ENCODE measurements around the gene MRPL28.
A peak's percentile ranks its signal among the peaks of the same experiment; 100 is the strongest.
"Not testable (repeated sequence)": the region's sequence is repeated elsewhere in the genome, so short reads cannot be mapped to it uniquely, and the experiment has no call there.

MRPL28 gene

DNA sequence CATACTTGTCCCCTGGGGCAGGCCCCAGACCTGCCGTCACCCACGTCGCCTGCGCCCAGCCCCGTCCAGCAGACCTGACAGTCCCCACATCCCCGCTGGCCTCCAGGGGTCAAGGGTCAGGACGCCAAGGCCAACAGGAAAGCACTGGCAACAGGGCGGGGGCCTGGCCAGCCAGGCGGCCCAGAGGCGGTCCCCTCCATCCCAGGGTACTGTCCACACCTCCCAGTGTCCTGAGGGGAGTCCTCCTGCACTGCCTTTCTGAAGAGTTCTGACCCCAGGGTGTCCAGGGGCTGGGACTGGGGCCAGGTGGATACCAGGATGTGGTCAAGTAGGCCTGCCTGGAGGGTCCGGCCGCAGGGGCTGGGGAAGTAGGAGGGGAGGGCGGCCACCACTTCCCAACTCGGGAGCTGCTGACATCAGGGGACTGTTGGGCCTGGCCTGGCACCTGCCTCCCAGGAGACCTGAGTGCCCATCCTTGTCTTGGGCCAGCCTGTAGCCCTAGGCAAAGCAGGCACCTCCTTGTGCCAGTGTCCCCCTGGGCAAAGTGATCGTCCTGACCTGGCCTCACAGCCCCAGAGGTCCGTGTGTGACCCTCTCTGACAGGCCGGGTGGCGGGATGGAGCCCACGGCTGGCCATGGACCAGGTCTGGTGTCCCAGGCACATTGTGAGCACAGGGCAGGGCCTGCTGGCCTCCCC, 11.1 kb downstream of the MRPL28 start:
- DNase-seq = no peak

DNA sequence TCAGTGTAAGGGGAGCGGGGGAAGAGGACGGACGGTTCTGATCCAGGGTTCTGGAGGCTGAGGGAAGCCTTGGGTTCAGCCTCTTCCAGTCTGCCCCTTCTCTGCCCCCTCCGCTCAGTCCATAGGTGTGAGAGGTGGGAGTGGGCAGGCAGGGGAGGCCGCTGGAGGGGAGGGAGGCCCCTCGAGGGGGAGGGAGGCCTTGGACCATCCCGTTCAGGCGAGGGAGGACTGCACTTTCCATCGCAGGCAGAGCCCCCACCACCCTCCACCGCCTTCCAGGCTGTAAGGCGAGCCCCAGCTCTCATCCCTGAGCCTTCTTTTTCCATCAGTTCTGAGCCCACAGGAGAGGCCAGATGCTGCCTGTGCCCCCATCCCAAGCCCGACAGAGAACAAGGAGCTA, 13.6 kb downstream of the MRPL28 start:
- no peak for DNase-seq

GRCh38 chr16:354971-355461, 15.3 kb downstream of the MRPL28 start:
- DNase-seq = no peak

GRCh38 chr16:354291-354881, 16.0 kb downstream of the MRPL28 start:
- no peak for DNase-seq

DNA sequence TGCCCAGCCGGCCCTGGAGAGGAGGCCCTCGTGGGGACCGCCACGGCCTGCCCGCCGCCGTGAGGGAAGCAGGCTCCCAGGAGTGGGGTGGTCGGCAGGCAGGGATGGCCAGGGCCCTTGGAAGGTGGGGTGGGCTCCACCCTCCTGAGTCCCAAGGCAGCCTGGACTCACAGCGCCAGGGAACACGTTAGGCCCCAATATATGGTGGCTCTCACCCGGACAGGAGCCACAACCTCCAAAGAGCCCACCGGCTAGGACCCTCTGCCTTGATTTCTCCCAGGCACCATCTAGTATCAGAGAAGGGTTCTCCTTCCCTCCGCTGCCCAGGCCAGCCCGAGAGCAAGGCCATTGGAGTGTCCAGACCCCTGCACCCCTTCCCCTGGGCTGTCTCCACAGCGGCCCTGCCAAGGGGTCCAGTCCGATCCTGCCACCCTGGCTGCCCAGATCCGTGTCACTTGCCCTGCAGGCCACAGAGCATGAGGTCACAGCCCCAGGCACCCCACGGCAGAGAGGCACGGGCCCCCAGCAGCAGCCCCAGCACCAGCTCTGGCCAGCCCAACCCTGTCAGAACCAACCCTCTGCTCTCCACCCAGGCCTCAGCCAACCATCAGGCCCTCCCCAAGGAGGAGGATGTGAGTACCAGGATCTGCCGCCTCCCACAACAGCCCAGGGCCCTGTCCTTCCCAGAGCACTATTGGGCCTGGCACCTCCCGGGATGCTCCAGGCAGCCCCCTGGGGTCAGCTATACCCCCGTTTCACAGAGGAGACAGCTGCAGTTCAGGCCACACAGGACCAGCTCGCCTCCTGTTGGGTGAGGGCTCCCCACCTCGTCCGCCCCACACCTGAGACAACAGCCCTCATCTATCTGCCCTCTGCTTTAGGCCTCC, 16.7 kb downstream of the MRPL28 start:
- no peak for DNase-seq

DNA sequence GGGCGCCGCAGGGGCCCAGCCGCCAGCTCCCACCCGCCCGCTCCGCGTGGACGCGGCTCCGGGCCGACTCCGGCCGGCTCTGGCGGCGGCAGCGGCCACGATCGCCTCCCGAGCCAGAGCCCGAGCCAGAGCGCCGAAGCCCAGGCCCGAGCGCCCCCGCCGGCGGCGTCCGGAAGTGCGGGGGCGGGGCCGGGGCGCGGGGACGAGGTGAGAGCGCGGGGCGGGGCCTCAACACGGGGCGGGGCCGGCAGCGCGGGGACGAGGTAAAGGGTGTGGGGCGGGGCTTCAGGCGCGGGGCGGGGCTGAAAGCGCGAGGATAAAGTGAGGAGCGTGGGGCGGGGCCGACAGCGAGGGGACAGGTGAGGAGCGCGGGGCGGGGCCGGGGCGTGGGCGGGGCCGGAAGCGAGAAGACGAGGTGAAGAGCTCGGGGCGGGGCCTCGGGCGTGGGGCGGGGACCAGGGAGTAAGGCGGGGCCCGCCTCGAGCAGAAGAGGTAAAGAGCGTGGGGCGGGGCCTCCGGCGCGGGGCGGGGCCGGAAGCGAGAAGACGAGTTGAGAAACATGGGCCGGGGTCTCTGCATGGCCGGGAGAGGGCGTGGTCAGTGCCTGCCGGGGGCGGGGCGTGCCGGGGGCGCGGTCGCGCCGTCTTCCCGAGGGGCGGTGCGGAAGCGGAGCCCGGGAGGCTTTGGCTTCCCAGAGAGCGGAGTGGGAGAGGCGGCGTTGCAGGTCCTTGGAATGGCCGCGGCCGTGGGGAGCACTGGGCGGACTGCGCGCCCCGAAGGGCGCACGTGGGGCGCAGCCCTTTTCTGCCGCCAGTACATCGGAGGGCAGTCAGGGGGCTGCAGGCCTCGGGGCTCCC, 17.6 kb downstream of the MRPL28 start, which contains the start of gene AXIN1:
TSS of gene AXIN1 (minus strand) at position 177 of the 857 bp plus-strand sequence. CDS start 5,698 bp downstream, outside the sequence.
- peak; percentile 96 for DNase-seq

GRCh38 chr16:351804-352520, 18.4 kb downstream of the MRPL28 start:
- peak; percentile 28 for DNase-seq

GRCh38 chr16:350203-350602, 20.1 kb downstream of the MRPL28 start:
- DNase-seq = no peak

DNA sequence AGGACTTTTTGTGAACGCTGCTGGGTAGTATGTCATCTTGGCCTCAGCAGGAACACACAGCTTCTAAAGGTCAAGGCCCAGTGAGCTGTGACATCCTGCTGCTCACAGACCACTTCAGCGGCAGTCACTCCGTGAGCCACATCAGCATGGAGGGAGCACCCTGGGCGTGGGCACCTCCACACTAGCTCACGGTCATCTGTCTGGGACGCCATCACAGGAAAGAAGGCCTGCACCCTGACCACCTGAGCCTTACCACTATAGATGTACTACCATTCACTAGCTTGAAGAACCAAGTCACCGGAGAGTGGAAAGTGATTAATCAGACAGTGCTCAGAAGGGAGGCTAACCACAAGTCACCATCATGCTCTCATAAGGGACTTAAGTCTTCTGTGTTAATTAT, 21.1 kb downstream of the MRPL28 start:
- DNase-seq = no peak

GRCh38 chr16:348495-348894, 21.8 kb downstream of the MRPL28 start:
- DNase-seq = not testable (repeated sequence)

- no peak for DNase-seq
Measured at GRCh38 chr16:347203-347602, 23.1 kb downstream of the MRPL28 start.

GRCh38 chr16:346587-346986, 23.8 kb downstream of the MRPL28 start:
- DNase-seq = peak; percentile 61

GRCh38 chr16:345772-346171, 24.6 kb downstream of the MRPL28 start:
- DNase-seq = no peak

- no peak for DNase-seq
Measured at GRCh38 chr16:342455-343213, 27.7 kb downstream of the MRPL28 start.

- DNase-seq = not testable (repeated sequence)
Measured at GRCh38 chr16:341974-342336, 28.4 kb downstream of the MRPL28 start.

DNA sequence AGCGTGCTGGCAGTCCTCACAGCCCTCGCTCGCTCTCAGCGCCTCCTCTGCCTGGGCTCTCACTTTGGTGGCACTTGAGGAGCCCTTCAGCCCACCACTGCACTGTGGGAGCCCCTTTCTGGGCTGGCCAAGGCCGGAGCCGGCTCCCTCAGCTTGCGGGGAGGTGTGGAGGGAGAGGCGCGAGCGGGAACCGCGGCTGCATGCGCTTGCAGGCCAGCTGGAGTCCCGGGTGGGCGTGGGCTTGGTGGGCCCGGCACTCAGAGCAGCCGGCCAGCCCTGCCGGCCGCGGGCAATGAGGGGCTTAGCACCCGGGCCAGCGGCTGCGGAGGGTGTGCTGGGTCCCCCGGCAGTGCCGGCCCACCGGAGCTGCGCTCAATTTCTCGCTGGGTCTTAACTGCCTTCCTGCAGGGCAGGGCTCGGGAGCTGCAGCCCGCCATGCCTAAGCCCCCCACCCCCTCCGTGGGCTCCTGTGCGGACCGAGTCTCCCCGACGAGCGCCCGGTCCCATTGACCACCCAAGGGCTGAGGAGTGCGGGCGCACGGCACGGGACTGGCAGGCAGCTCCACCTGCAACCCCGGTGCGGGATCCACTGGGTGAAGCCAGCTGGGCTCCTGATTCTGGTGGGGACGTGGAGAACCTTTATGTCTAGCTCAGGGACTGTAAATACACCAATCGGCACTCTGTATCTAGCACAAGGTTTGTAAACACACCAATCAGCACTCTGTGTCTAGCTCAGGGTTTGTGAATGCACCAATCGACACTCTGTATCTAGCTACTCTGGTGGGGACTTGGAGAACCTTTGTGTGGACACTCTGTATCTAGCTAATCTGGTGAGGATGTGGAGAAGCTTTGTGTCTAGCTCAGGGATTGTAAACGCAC, 29.0 kb downstream of the MRPL28 start:
- not testable (repeated sequence) for DNase-seq

- no peak for DNase-seq
Measured at GRCh38 chr16:340370-341091, 29.8 kb downstream of the MRPL28 start.

GRCh38 chr16:339680-340079, 30.7 kb downstream of the MRPL28 start:
- no peak for DNase-seq

GRCh38 chr16:337975-338575, 32.3 kb downstream of the MRPL28 start:
- no peak for DNase-seq
